Right atrium auricular region (tissue), 2 donors: ENCODE results near the gene KRTAP17-1. TPM values are rescaled to one million over a fixed set of nuclear protein-coding genes. Genes with fewer than 3 reads are reported as not detected.
"Not testable (repeated sequence)": the region's sequence is repeated elsewhere in the genome, so short reads cannot be mapped to it uniquely, and the experiment has no call there.

Source experiments
- DNase-seq: peaks from one replicate; pipeline ENCODE4 v3.0.0-alpha.2; 2019; ENCODE audit warnings: low spot score
- H3K27ac ChIP-seq, 2 donors: fragments of 200-600 bp; sonication (generic); 1 replicate in 1 of 2; 2 replicates in 1 of 2; pipeline ENCODE4 v1.5.1; 2016 to 2019
- H3K27me3 ChIP-seq, 2 donors: fragments of 200-600 bp; sonication (generic); one replicate each; pipeline versions ENCODE4 v1.5.1 to v1.6.0; 2017 to 2019
- H3K36me3 ChIP-seq: fragments of 200-600 bp; sonication (generic); one replicate; pipeline ENCODE4 v1.5.1; 2016
- H3K4me1 ChIP-seq, 2 donors: fragments of 200-600 bp; sonication (generic); one replicate each; pipeline versions ENCODE4 v1.5.1 to v1.6.0; 2017 to 2019
- H3K4me3 ChIP-seq, 2 donors: fragments of 200-600 bp; sonication (generic); 1 replicate in 1 of 2; 2 replicates in 1 of 2; pipeline ENCODE4 v1.5.1; 2017 to 2019; ENCODE audit warnings: mild to moderate bottlenecking in 1 of 2, moderate library complexity in 1 of 2
- H3K9me3 ChIP-seq, 2 donors: fragments of 200-600 bp; sonication (generic); one replicate each; pipeline ENCODE4 v1.5.1; 2019
- total RNA-seq, 2 donors: library from RNA; depleted of rRNA; stranded (reverse); fragments of >200 nt; gene quantifications; one replicate each; pipeline ENCODE4 v1.1.0, GENCODE V29; 2016
- TF ChIP-seq, protein P1 (sequence below), 2 donors: fragments of 200-600 bp; sonication (generic); IDR thresholded peaks; one replicate each; pipeline ENCODE4 v1.5.1; 2019; ENCODE audit warnings: antibody characterized with exemption in 2 of 2

KRTAP17-1 gene
- total RNA-seq, 2 donors from 2014 or later = not detected

DNA sequence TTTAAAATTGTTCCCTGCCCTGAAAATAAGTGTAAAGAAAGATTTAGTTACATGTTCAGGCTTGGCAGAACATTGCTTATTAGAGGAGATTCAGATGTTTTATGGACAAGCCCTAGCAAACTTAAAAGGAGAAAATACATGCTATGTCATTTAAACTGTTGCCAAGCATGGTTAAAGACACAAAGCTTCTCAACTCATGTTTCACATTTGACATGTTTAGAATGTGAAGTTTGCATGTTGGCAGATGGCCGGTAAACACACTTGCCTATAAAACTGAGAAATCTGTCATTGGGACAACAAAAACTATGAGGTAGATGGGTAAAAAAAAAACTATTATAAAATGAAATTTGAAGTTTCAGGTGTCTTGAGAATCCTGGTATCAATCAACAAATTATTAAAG lies 18.7 kb downstream of the KRTAP17-1 start:
- Histone ChIP-seq H3K4me1 (no peaks in the 10 kb centered on the region), H3K27ac (no peak overlapping the region), H3K9me3 (no peaks in the 10 kb centered on the region), H3K36me3 (no peaks in the 10 kb centered on the region), H3K27me3 (no peaks in the 10 kb centered on the region), H3K4me3 (no peak overlapping the region)
- TF ChIP-seq, protein P1, sequence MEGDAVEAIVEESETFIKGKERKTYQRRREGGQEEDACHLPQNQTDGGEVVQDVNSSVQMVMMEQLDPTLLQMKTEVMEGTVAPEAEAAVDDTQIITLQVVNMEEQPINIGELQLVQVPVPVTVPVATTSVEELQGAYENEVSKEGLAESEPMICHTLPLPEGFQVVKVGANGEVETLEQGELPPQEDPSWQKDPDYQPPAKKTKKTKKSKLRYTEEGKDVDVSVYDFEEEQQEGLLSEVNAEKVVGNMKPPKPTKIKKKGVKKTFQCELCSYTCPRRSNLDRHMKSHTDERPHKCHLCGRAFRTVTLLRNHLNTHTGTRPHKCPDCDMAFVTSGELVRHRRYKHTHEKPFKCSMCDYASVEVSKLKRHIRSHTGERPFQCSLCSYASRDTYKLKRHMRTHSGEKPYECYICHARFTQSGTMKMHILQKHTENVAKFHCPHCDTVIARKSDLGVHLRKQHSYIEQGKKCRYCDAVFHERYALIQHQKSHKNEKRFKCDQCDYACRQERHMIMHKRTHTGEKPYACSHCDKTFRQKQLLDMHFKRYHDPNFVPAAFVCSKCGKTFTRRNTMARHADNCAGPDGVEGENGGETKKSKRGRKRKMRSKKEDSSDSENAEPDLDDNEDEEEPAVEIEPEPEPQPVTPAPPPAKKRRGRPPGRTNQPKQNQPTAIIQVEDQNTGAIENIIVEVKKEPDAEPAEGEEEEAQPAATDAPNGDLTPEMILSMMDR (IDR thresholded peaks at IDR 0.05) = no peak
- DNase-seq = no peak

DNA sequence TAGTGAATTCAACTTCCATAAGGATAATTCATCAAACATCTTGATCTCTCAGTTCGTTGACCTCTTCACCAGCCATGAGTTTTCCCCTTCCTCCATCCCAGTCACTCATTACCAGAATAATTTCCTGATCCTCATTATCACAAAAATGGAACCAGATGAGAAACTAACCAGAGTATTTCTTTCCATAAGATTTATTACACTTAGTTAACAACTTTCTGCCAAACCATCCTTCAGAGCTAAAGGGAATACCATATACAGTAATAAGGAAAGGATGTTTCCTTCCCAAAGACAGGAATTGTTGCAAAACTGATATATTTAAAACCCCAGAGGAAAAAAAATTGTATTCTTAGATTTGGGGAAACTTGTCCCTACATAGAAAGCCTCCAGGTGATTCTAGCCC lies 21.5 kb downstream of the KRTAP17-1 start:
- H3K27ac ChIP-seq = no peak overlapping the region
- no peaks in the 10 kb centered on the region for H3K27me3 ChIP-seq
- TF ChIP-seq, protein P1 (IDR thresholded peaks at IDR 0.05) = no peak
- H3K9me3 ChIP-seq = no peaks in the 10 kb centered on the region
- no peaks in the 10 kb centered on the region for H3K4me1 ChIP-seq
- no peaks in the 10 kb centered on the region for H3K36me3 ChIP-seq
- H3K4me3 ChIP-seq = no peak overlapping the region
- no peak for DNase-seq

DNA sequence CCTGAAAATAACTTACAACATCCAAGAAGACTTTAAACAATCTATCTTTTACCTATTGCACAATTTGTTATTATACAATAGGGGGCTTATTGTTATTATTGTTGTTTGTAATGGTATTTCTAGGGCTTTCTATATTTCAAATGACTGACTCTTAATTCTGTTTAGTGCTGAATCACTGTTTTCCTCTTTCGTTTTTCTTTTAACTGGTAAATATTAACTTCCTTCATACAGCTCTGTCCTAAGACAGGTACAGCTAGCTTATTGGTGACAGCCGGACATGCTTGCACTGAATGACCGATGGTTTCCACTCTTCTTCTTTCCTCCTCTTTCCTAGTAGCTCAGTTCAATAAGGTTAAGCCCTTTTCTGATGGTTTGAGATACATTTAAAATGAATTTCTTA lies 28.5 kb downstream of the KRTAP17-1 start:
- no peaks in the 10 kb centered on the region for H3K36me3 ChIP-seq
- TF ChIP-seq, protein P1 (IDR thresholded peaks at IDR 0.05) = no peak
- DNase-seq = no peak
- H3K9me3 ChIP-seq = no peaks in the 10 kb centered on the region
- no peak overlapping the region for H3K4me3 ChIP-seq
- no peaks in the 10 kb centered on the region for H3K4me1 ChIP-seq
- H3K27me3 ChIP-seq = no peaks in the 10 kb centered on the region
- H3K27ac ChIP-seq = no peak overlapping the region

DNA sequence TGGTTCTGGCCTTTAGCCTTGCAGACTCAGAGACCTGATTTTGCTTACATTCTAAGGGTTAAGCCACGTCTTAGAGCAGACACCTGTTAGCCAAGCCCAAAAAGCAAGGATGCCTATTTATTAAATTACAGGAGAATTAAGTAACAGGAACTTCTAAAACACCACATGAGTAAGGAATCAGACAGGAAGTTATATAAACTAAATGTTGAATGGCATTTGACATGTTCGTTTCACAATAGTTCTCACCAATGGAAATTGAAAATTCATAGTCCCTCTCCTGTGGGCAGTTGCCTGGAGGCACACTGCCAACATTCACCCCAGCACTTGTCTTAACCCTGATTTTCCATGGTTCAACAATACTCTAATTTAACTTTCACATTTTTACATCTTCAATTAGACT lies 31.0 kb downstream of the KRTAP17-1 start:
- Histone ChIP-seq H3K27ac (no peak overlapping the region), H3K9me3 (no peaks in the 10 kb centered on the region), H3K36me3 (no peaks in the 10 kb centered on the region), H3K4me3 (no peak overlapping the region), H3K27me3 (no peaks in the 10 kb centered on the region), H3K4me1 (no peaks in the 10 kb centered on the region)
- no peak for DNase-seq
- TF ChIP-seq, protein P1 (IDR thresholded peaks at IDR 0.05) = no peak

DNA sequence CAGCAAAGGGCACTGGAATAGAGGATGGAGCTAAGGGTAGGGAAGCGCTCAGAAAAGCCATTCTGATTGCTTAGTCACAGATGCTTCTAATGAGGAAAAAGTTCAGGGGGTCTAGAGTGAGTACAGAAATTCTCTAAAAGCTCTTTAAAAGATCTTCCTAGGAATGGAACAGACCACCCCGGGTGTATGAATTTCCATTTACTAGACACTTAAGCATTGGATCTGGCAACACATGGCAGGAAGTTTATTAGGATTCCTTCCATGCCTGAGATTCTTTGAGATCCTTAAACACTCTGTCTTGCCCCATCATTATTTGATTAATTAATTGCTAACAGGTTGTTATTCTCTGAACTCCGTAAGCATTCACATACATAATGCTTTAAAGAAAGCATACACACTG lies 31.5 kb downstream of the KRTAP17-1 start:
- no peak for DNase-seq
- H3K4me3 ChIP-seq = no peak overlapping the region
- no peak overlapping the region for H3K27ac ChIP-seq
- TF ChIP-seq, protein P1 (IDR thresholded peaks at IDR 0.05) = no peak
- no peaks in the 10 kb centered on the region for H3K4me1 ChIP-seq
- no peaks in the 10 kb centered on the region for H3K27me3 ChIP-seq
- H3K36me3 ChIP-seq = no peaks in the 10 kb centered on the region
- no peaks in the 10 kb centered on the region for H3K9me3 ChIP-seq

DNA sequence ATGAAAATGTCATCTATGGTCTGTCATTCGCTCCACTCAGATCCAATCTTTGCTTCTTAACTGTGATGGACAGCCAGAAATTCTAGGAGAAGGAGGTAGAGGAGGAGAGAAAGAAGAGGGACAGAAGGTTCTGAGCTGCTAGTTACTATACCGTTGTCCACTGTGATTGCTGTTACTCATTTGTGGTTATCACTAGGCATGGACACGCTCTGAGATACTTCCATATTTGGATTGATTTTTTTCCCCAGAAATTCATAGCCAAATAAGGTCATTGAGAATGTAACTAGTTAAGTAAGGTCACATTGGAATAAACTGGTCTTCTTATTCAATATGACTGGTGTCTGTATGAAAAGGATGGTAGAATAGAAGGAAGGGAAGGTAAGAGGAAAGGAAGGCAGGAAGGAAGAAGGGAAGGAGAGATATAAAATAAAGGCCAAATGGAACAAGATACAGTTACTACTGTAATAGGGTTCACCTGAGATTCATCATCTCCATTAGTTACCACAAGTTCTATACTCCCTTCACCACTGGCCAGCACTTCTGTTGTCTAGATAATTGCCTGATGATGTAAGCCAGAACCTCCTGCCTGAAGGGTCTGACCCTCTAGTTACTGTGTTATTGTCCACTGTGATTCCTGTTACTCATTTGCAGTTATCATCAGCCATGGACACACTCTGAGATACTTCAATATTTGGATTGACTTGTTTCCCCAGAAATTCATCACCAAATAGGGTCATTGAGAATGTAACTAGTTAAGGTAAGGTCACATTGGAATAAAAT lies 37.1 kb downstream of the KRTAP17-1 start:
- Histone ChIP-seq H3K4me3 (no peak overlapping the region), H3K27ac (no peak overlapping the region), H3K27me3 (no peaks in the 10 kb centered on the region), H3K36me3 (no peaks in the 10 kb centered on the region), H3K9me3 (no peaks in the 10 kb centered on the region), H3K4me1 (no peaks in the 10 kb centered on the region)
- TF ChIP-seq, protein P1 (IDR thresholded peaks at IDR 0.05) = no peak
- no peak for DNase-seq

DNA sequence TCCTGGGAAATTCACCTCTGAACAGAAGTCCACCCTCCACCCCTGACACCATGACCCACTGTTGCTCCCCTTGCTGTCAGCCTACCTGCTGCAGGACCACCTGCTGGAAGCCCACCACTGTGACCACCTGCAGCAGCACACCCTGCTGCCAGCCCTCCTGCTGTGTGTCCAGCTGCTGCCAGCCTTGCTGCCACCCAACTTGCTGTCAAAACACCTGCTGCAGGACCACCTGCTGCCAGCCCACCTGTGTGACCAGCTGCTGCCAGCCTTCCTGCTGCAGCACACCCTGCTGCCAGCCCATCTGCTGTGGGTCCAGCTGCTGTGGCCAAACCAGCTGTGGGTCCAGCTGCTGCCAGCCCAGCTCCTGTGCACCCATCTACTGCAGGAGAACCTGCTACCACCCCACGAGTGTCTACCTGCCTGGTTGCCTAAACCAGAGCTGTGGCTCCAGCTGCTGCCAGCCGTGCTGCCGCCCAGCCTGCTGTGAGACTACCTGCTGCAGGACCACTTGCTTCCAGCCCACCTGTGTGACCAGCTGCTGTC lies 39.8 kb downstream of the KRTAP17-1 start, which contains the start of gene KRTAP9-7:
Gene KRTAP9-7, plus strand, starts transcription at position 51 of the 543 bp plus-strand sequence. Its CDS starts 0 bp downstream, at position 51.
- not testable (repeated sequence) for H3K4me1 ChIP-seq, H3K27me3 ChIP-seq, H3K27ac ChIP-seq, H3K9me3 ChIP-seq, DNase-seq, H3K36me3 ChIP-seq, H3K4me3 ChIP-seq
